Upper lobe of left lung (tissue), 4 donors: ENCODE data around the gene FAM241B.

Experiments
- CTCF ChIP-seq, 6 experiments: fragments of 450-650 bp in 4 of 6; fragments of 200-600 bp in 2 of 6; sonication (generic) in 2 of 6; IDR thresholded peaks; one replicate each; pipeline ENCODE4 v1.5.1; 2016 to 2019; ENCODE audit warnings: antibody characterized with exemption in 6 of 6
- EP300 ChIP-seq, 4 donors: sonication (generic); formaldehyde crosslinking; IDR thresholded peaks; one replicate each; pipeline ENCODE4 v1.5.1; 2017; ENCODE audit warnings: antibody characterized with exemption in 4 of 4, control low read depth in 2 of 4
- POLR2A ChIP-seq, 4 donors: fragments of 450-650 bp; IDR thresholded peaks; one replicate each; pipeline ENCODE4 v1.5.1; 2016 to 2017; ENCODE audit warnings: antibody characterized with exemption in 4 of 4, mild to moderate bottlenecking in 2 of 4
- POLR2AphosphoS5 ChIP-seq, 2 donors: sonication (generic); formaldehyde crosslinking; IDR thresholded peaks; one replicate each; pipeline ENCODE4 v1.5.1; 2017; ENCODE audit warnings: antibody characterized with exemption in 2 of 2

GRCh38 chr10:69665474-69666320, 35.6 kb downstream of the FAM241B start:
- TF ChIP-seq CTCF (IDR thresholded peaks at IDR 0.05) (no peak), POLR2A (IDR thresholded peaks at IDR 0.05) (no peak), EP300 (IDR thresholded peaks at IDR 0.05) (no peak), POLR2AphosphoS5 (IDR thresholded peaks at IDR 0.05) (no peak)
